WERI-Rb-1 (cell line): ENCODE measurements around the gene OR2AE1.

Experiments
- DNase-seq: peaks from one replicate; pipeline ENCODE4 v3.0.0-alpha.2; 2020
- H3K27ac ChIP-seq: fragments of 250-450 bp; sonication (Bioruptor Pico); 2 replicates; pipeline ENCODE4 v1.5.1; 2020; ENCODE audit warnings: mild to moderate bottlenecking, moderate library complexity
- H3K27me3 ChIP-seq: fragments of 250-450 bp; sonication (Bioruptor Pico); 2 replicates; pipeline ENCODE4 v1.5.1; 2021; ENCODE audit warnings: mild to moderate bottlenecking, low read depth, moderate library complexity; ENCODE audit not compliant: insufficient read depth, severe bottlenecking
- H3K36me3 ChIP-seq: fragments of 250-450 bp; sonication (Bioruptor Pico); 2 replicates; pipeline ENCODE4 v1.5.1; 2020; ENCODE audit warnings: mild to moderate bottlenecking, moderate library complexity
- H3K4me3 ChIP-seq: 2 replicates; pipeline ENCODE4 v1.5.1; 2011; ENCODE audit warnings: low read depth, mild to moderate bottlenecking, control low read depth, low read length
- H3K9me3 ChIP-seq: fragments of 250-450 bp; sonication (Bioruptor Pico); 2 replicates; pipeline ENCODE4 v1.5.1; 2021; ENCODE audit warnings: mild to moderate bottlenecking, moderate library complexity; ENCODE audit not compliant: severe bottlenecking
- TF ChIP-seq, protein P1 (sequence below): IDR thresholded peaks from 2 replicates; pipeline ENCODE4 v1.5.1; 2011; ENCODE audit warnings: low read depth, mild to moderate bottlenecking, control low read depth, inconsistent platforms, low read length

The OR2AE1 gene

DNA sequence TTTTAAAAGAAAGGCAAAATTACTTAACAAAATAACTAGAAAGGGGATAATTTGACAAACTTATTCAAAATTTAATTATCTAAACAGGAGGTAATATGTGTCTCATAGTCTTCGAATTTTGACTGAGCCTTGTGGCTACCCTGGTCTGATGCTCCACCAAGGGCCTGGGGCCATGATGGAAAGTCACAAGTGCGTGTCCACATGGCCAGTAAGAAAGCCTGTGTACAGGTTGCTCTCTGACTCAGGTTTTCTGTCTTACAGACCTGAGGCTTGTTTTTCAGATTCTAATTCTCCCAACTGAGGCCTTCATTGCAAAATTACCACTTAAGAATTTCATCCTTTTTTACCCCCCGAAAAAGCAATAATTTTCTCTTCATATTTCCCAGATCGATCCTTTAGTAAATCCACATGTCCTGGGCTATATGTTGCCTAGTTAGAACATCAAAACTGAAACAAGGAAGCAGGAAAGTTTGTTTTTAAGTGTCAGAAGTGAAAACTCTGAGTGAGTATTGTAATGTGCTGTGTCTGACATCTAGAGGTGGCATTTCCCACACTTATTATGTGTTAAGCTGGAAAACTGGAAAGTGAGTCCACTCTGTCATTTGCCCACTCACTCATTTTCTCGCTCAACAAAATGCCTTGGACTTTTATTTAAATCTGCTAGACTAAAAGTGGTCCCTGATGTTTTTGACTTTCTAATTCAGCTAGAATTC lies 39.0 kb downstream of the OR2AE1 start:
- DNase-seq = no peak
- Histone ChIP-seq H3K9me3 (no peaks in the 10 kb centered on the region), H3K27ac (no peak overlapping the region), H3K27me3 (peaks cover 15% of the 10 kb centered on the region), H3K4me3 (no peak overlapping the region), H3K36me3 (no peaks in the 10 kb centered on the region)
- TF ChIP-seq, protein P1, sequence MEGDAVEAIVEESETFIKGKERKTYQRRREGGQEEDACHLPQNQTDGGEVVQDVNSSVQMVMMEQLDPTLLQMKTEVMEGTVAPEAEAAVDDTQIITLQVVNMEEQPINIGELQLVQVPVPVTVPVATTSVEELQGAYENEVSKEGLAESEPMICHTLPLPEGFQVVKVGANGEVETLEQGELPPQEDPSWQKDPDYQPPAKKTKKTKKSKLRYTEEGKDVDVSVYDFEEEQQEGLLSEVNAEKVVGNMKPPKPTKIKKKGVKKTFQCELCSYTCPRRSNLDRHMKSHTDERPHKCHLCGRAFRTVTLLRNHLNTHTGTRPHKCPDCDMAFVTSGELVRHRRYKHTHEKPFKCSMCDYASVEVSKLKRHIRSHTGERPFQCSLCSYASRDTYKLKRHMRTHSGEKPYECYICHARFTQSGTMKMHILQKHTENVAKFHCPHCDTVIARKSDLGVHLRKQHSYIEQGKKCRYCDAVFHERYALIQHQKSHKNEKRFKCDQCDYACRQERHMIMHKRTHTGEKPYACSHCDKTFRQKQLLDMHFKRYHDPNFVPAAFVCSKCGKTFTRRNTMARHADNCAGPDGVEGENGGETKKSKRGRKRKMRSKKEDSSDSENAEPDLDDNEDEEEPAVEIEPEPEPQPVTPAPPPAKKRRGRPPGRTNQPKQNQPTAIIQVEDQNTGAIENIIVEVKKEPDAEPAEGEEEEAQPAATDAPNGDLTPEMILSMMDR = no peak

DNA sequence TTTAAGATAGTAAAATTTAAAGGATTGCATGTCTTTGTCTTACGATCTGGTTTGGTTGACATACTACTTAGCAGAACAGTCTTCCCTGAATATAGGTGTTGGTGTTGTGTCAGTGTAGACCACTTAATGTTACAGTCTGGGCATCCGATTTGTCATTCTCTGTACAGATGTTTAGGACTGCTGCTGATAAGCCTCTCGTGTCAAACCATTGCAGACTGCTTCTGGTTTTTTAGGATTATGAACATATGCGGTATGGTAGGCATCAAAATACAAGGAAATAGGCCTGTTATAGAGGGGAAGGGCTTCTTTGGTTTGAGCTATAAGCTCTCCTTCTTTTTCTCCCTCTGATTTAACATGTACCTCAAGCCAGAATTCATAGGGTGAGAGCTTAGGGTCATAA lies 41.6 kb downstream of the OR2AE1 start:
- H3K4me3 ChIP-seq = no peak overlapping the region
- H3K27ac ChIP-seq = no peak overlapping the region
- peaks cover 4% of the 10 kb centered on the region for H3K27me3 ChIP-seq
- no peaks in the 10 kb centered on the region for H3K9me3 ChIP-seq
- TF ChIP-seq, protein P1 = no peak
- H3K36me3 ChIP-seq = no peaks in the 10 kb centered on the region
- DNase-seq = no peak

DNA sequence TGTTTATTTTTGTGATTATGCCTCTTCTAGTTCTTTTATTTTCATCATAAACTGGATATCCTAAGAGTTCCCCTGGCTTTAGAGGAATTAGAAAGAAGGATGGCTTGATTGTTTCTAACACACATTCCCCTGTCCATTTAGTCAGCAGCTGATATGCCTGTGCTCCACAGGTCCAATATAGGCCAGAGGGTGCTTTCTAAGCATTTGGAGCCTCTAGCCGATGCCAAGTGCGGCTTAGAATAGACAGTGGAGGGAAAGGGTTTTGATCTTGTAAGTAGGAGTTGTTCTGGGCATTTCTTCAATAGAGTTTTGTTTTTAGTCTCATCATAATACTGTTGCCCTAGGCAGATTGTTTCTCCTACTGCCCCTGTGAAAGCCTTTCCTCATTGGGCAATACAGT lies 42.5 kb downstream of the OR2AE1 start:
- Histone ChIP-seq H3K9me3 (no peaks in the 10 kb centered on the region), H3K4me3 (no peak overlapping the region)

DNA sequence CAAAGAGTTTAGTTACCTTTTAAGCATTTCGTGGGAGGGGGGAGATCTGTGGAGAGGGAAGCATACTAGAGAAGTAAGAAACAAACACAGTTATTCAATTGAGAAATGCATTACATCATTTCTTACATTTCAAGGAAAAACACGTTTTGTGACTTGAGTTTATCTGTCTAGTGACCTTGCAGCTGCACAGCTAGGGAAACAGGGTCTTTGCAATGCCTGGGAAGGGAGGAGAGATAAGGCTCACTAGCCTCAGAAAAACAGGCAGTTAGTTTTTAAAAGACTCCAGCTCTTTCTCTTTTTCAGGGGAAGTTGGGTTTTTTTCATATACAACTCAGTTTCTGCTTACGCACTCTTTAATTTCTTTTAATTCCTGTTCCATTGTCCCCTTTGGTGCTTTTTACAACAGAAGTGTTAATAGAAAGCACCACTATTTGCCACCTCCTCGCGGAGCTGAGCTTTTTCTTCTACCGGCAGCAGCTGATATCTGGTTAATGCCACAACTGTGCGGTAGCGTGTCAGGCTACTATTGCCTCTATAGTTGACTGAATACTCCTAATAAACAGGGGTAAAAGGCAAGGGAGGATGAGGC lies 43.5 kb downstream of the OR2AE1 start:
- DNase-seq = no peak
- Histone ChIP-seq H3K9me3 (no peaks in the 10 kb centered on the region), H3K27ac (no peak overlapping the region), H3K4me3 (no peak overlapping the region), H3K36me3 (no peaks in the 10 kb centered on the region), H3K27me3 (no peaks in the 10 kb centered on the region)
- TF ChIP-seq, protein P1 = no peak

More for the DNA sequence above, 42.5 kb downstream of the OR2AE1 start:
- Histone ChIP-seq H3K27ac (no peak overlapping the region), H3K27me3 (no peaks in the 10 kb centered on the region), H3K36me3 (no peaks in the 10 kb centered on the region)
- TF ChIP-seq, protein P1 = no peak
- no peak for DNase-seq

DNA sequence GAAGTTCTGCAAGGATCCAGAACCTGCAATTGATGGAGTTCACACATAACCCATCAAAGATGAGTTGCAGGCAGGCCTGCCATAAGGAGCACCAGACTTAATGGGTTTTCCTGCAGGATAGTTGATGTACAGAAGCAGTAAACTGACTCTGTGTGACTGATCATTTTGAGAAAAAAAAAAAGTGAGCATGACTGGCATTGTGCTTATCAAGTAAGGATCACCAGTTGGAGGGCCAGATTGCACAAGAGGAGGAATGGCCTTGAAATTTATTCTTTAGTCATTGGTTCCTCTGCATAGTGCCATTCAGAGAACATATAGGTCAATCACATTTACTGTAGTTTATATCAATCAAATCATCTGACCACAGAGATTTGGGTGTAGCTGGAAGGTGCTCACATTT lies 45.2 kb downstream of the OR2AE1 start:
- H3K27ac ChIP-seq = no peak overlapping the region
- TF ChIP-seq, protein P1 = no peak
- no peak for DNase-seq
- no peaks in the 10 kb centered on the region for H3K9me3 ChIP-seq
- no peak overlapping the region for H3K4me3 ChIP-seq
- H3K27me3 ChIP-seq = no peaks in the 10 kb centered on the region
- H3K36me3 ChIP-seq = no peaks in the 10 kb centered on the region
